ENCODE results near the gene SLC16A9. TPM values are rescaled to one million over a fixed set of nuclear protein-coding genes. Genes with fewer than 3 reads are reported as not detected.

Gene SLC16A9
- polyA plus RNA-seq, 1 of the 3 experiments (the other 2 are of a cell fraction): 4.7 TPM

- Histone ChIP-seq H3K4me1 (ENCODE audit: control insufficient read depth in 1 of 2, insufficient read depth in 2 of 2, low read depth in 1 of 2, low read length in 1 of 2) (no peaks in the 10 kb centered on the region; a peak in 1 of 4 replicates), H3K4me3 (ENCODE audit: low read depth in 2 of 2, low read length in 1 of 2) (no peak overlapping the region), H3K27ac (ENCODE audit: low read depth in 2 of 2, low read length in 1 of 2) (no peak overlapping the region), H3K9me2 (no peaks in the 10 kb centered on the region), H3K79me2 (ENCODE audit: insufficient read depth) (no peaks in the 10 kb centered on the region), H3K9ac (no peak overlapping the region), H3K9me3 (no peaks in the 10 kb centered on the region), H3K27me3 (ENCODE audit: insufficient read depth) (no peaks in the 10 kb centered on the region), H2AFZ (ENCODE audit: low read depth) (no peak overlapping the region), H3F3A (replicated peaks; ENCODE audit: insufficient read depth) (peaks cover 14% of the 10 kb centered on the region), H3K4me2 (no peak overlapping the region), H4K20me1 (ENCODE audit: insufficient read depth) (no peaks in the 10 kb centered on the region), H3K36me3 (replicated peaks in 1 of 2; ENCODE audit: control insufficient read depth in 1 of 2, insufficient read depth in 2 of 2, low read length in 1 of 2) (peaks cover 6 to 7% of the 10 kb centered on the region in 2 experiments)
- TF ChIP-seq TEAD4 (IDR thresholded peaks at IDR 0.05; ENCODE audit: borderline replicate concordance, insufficient read depth) (no peak), ELF1 (IDR thresholded peaks at IDR 0.05) (no peak), FOSL2 (IDR thresholded peaks at IDR 0.05; ENCODE audit: borderline replicate concordance, low read depth) (no peak), POLR2AphosphoS5 (IDR thresholded peaks at IDR 0.05; ENCODE audit: low read depth, low read length) (no peak), RCOR1 (IDR thresholded peaks at IDR 0.05; ENCODE audit: low read length) (no peak), SIN3A (IDR thresholded peaks at IDR 0.05; ENCODE audit: borderline replicate concordance, low read depth, low read length) (no peak), YY1 (IDR thresholded peaks at IDR 0.05; ENCODE audit: low read depth) (no peak), NRF1 (IDR thresholded peaks at IDR 0.05; ENCODE audit: low read depth, low read length) (no peak)
- TF ChIP-seq, protein P1, sequence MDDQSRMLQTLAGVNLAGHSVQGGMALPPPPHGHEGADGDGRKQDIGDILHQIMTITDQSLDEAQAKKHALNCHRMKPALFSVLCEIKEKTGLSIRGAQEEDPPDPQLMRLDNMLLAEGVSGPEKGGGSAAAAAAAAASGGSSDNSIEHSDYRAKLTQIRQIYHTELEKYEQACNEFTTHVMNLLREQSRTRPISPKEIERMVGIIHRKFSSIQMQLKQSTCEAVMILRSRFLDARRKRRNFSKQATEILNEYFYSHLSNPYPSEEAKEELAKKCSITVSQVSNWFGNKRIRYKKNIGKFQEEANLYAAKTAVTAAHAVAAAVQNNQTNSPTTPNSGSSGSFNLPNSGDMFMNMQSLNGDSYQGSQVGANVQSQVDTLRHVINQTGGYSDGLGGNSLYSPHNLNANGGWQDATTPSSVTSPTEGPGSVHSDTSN (IDR thresholded peaks at IDR 0.05): no peak
- TF ChIP-seq, protein P2, sequence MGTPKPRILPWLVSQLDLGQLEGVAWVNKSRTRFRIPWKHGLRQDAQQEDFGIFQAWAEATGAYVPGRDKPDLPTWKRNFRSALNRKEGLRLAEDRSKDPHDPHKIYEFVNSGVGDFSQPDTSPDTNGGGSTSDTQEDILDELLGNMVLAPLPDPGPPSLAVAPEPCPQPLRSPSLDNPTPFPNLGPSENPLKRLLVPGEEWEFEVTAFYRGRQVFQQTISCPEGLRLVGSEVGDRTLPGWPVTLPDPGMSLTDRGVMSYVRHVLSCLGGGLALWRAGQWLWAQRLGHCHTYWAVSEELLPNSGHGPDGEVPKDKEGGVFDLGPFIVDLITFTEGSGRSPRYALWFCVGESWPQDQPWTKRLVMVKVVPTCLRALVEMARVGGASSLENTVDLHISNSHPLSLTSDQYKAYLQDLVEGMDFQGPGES (IDR thresholded peaks at IDR 0.05; ENCODE audit: low read depth, low read length): no peak
- DNase-seq: no peak
- ChIA-PET CTCF (no interaction called here), POLR2A (no interaction called here)
- 76% methylated on average over 1 of the region's 1 CpG for WGBS (ENCODE audit: low lambda C conversion rate)
Observed at GRCh38 chr10:59687657-59688056, 22.0 kb downstream of the SLC16A9 start.

DNA sequence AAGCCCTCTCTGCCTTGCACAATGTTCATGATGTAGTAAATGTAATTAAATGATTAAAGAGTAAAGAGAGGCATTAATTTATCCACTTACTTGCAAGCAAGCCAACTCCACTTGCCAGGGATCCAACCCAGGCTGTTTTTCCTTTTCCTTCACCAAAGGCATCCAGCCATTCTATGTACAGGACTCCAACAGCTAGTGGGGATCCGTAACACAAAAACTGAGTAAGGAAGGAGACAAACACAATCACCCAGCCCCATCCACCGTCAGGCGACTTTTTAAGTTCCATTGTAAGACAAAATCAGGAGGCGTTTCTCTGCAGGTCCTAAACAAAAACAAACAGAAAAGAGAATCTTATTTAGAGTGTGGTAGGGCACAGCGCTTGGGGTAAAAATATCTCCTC is 25.6 kb downstream of the SLC16A9 start:
- Histone ChIP-seq H2AFZ (ENCODE audit: low read depth) (no peak overlapping the region), H4K20me1 (ENCODE audit: insufficient read depth) (no peaks in the 10 kb centered on the region), H3K4me2 (no peak overlapping the region), H3K4me1 (ENCODE audit: control insufficient read depth in 1 of 2, insufficient read depth in 2 of 2, low read depth in 1 of 2, low read length in 1 of 2) (peaks cover 0 to 5% of the 10 kb centered on the region in 2 experiments; a peak in 1 of 4 replicates), H3K27me3 (ENCODE audit: insufficient read depth) (no peaks in the 10 kb centered on the region), H3K79me2 (ENCODE audit: insufficient read depth) (no peaks in the 10 kb centered on the region), H3K9me2 (no peaks in the 10 kb centered on the region), H3K9ac (no peak overlapping the region), H3F3A (replicated peaks; ENCODE audit: insufficient read depth) (peaks cover 11% of the 10 kb centered on the region), H3K4me3 (ENCODE audit: low read depth in 2 of 2, low read length in 1 of 2) (no peak overlapping the region), H3K9me3 (no peaks in the 10 kb centered on the region), H3K27ac (ENCODE audit: low read depth in 2 of 2, low read length in 1 of 2) (no peak overlapping the region), H3K36me3 (replicated peaks in 1 of 2; ENCODE audit: control insufficient read depth in 1 of 2, insufficient read depth in 2 of 2, low read length in 1 of 2) (peaks cover 6 to 7% of the 10 kb centered on the region in 2 experiments)
- 87% methylated on average over 5 of the region's 5 CpGs for WGBS (ENCODE audit: low lambda C conversion rate)
- ChIA-PET POLR2A (no interaction called here), CTCF (no interaction called here)
- no peak for TF ChIP-seq MEF2A (IDR thresholded peaks at IDR 0.05; ENCODE audit: borderline replicate concordance, low read depth)
- no peak for TF ChIP-seq CHD2 (IDR thresholded peaks at IDR 0.05; ENCODE audit: low read length, partially characterized antibody)
- TF ChIP-seq YY1 (IDR thresholded peaks at IDR 0.05; ENCODE audit: low read depth): no peak
- TF ChIP-seq FOSL2 (IDR thresholded peaks at IDR 0.05; ENCODE audit: borderline replicate concordance, low read depth): no peak
- TF ChIP-seq TEAD4 (IDR thresholded peaks at IDR 0.05; ENCODE audit: borderline replicate concordance, insufficient read depth): no peak
- DNase-seq: no peak
